Activated CD4-positive, alpha-beta T cell treated with anti-CD3 and anti-CD28 coated beads for 4 hours (primary cell): Measurements from ENCODE around the gene COPZ1.
A peak's percentile ranks its signal among the peaks of the same experiment; 100 is the strongest.

Experiments used
- DNase-seq, 2 donors: peaks; one replicate each; pipeline ENCODE4 v3.0.0-alpha.2; 2020

Gene COPZ1

GRCh38 chr12:54359762-54360351 is 34.9 kb downstream of the COPZ1 start:
- DNase-seq, result no peak

GRCh38 chr12:54360717-54361456 is 36.0 kb downstream of the COPZ1 start:
- DNase-seq, result peak; percentile 46 to 59

- no peak for DNase-seq
Observed at GRCh38 chr12:54363047-54363446, 38.1 kb downstream of the COPZ1 start.

- no peak for DNase-seq
Observed at GRCh38 chr12:54363618-54364017, 38.7 kb downstream of the COPZ1 start.

GRCh38 chr12:54364413-54364812 is 39.5 kb downstream of the COPZ1 start, which contains the start of gene GPR84:
Gene GPR84 (minus strand): TSS chr12:54364486. CDS start chr12:54363851, 635 bp downstream.
- no peak for DNase-seq

- no peak for DNase-seq
Observed at GRCh38 chr12:54368025-54368708, 43.2 kb downstream of the COPZ1 start.

- peak; percentile 85 to 95 for DNase-seq
Observed at GRCh38 chr12:54368709-54369596, 44.0 kb downstream of the COPZ1 start.

- no peak for DNase-seq
Observed at GRCh38 chr12:54369597-54370131, 44.7 kb downstream of the COPZ1 start.

- DNase-seq, result peak in 1 of 2 donors; percentile 26
Observed at GRCh38 chr12:54370171-54370730, 45.3 kb downstream of the COPZ1 start.

- no peak for DNase-seq
Observed at GRCh38 chr12:54371328-54372112, 46.6 kb downstream of the COPZ1 start.

- DNase-seq, result no peak
Observed at GRCh38 chr12:54372113-54372806, 47.3 kb downstream of the COPZ1 start.

- DNase-seq, result no peak
Observed at GRCh38 chr12:54373649-54374561, 49.0 kb downstream of the COPZ1 start.

- DNase-seq, result no peak
Observed at GRCh38 chr12:54374562-54375258, 49.8 kb downstream of the COPZ1 start.

GRCh38 chr12:54375259-54375579 is 50.3 kb downstream of the COPZ1 start:
- no peak for DNase-seq

GRCh38 chr12:54376596-54376995 is 51.7 kb downstream of the COPZ1 start:
- no peak for DNase-seq

GRCh38 chr12:54377007-54377406 is 52.1 kb downstream of the COPZ1 start:
- DNase-seq, result no peak

GRCh38 chr12:54377797-54378515 is 53.0 kb downstream of the COPZ1 start:
- DNase-seq, result no peak

- peak in 1 of 2 donors; percentile 21 for DNase-seq
Observed at GRCh38 chr12:54378796-54379397, 54.0 kb downstream of the COPZ1 start.
